ENCODE data around the gene TIE1.

The TIE1 gene

GRCh38 chr1:43300378-43301094 is at the start of gene TIE1:
TIE1 (plus strand) TSS chr1:43300982; CDS start chr1:43301072, 90 bp downstream.
- DNase-seq = peak in 3 of 10 donors; percentile 19 to 58 (median 49)
- intact Hi-C loops (cut with DNase I) = no loop called here

GRCh38 chr1:43251024-43251423 is 49.8 kb upstream of the TIE1 start:
- intact Hi-C loops (cut with DNase I) = no loop called here

GRCh38 chr1:43252225-43252624 is 48.6 kb upstream of the TIE1 start:
- intact Hi-C loops (cut with DNase I) = no loop called here
- no peak for DNase-seq

More at GRCh38 chr1:43251024-43251423, 49.8 kb upstream of the TIE1 start:
- DNase-seq = no peak

GRCh38 chr1:43253173-43253572 is 47.6 kb upstream of the TIE1 start:
- DNase-seq = peak in 1 of 10 donors; percentile 37
- intact Hi-C loops (cut with DNase I) = no loop called here

- intact Hi-C loops (cut with DNase I) = no loop called here
- no peak for DNase-seq
These were observed 46.9 kb upstream of the TIE1 start for GRCh38 chr1:43253876-43254275.

- DNase-seq = no peak
- intact Hi-C loops (cut with DNase I) = no loop called here
These were observed 45.2 kb upstream of the TIE1 start for GRCh38 chr1:43255438-43256210.

- no peak for DNase-seq
- intact Hi-C loops (cut with DNase I) = no loop called here
These were observed 43.9 kb upstream of the TIE1 start for GRCh38 chr1:43256675-43257570.

- DNase-seq = no peak
- intact Hi-C loops (cut with DNase I) = no loop called here
These were observed 42.4 kb upstream of the TIE1 start for GRCh38 chr1:43258370-43258769.

GRCh38 chr1:43265431-43265830 is 35.4 kb upstream of the TIE1 start:
- intact Hi-C loops (cut with DNase I) = no loop called here
- DNase-seq = no peak

GRCh38 chr1:43266881-43267280 is 33.9 kb upstream of the TIE1 start:
- no peak for DNase-seq
- intact Hi-C loops (cut with DNase I) = no loop called here

- intact Hi-C loops (cut with DNase I) = no loop called here
- peak in 2 of 10 donors; percentile 42 to 82 for DNase-seq
These were observed 33.4 kb upstream of the TIE1 start for GRCh38 chr1:43267291-43267805.

GRCh38 chr1:43267818-43268425 is 32.9 kb upstream of the TIE1 start:
- intact Hi-C loops (cut with DNase I) = loop anchor here (1.0 kb wide), 1 partner anchor 21 kb away; no protein-coding TSS in a partner anchor
- peak in 1 of 10 donors; percentile 27 for DNase-seq

GRCh38 chr1:43269627-43270375 is 31.0 kb upstream of the TIE1 start, which contains the start of gene TMEM125:
TMEM125 (plus strand) TSS chr1:43269983; CDS start chr1:43272723, 2,740 bp downstream.
- intact Hi-C loops (cut with DNase I) = no loop called here
- peak in 1 of 10 donors; percentile 24 for DNase-seq

- intact Hi-C loops (cut with DNase I) = no loop called here
- DNase-seq = peak in 2 of 10 donors; percentile 59 to 74
These were observed 30.2 kb upstream of the TIE1 start for GRCh38 chr1:43270421-43271095.

- intact Hi-C loops (cut with DNase I) = no loop called here
- DNase-seq = peak in 1 of 10 donors; percentile 7
These were observed 29.3 kb upstream of the TIE1 start for GRCh38 chr1:43271186-43272118.

GRCh38 chr1:43272161-43272560 is 28.6 kb upstream of the TIE1 start:
- intact Hi-C loops (cut with DNase I) = no loop called here
- DNase-seq = peak in 9 of 10 donors; percentile 40 to 96 (median 70)
